ENCODE measurements around the gene GTF3C2.
A peak's percentile ranks its signal among the peaks of the same experiment; 100 is the strongest.

The GTF3C2 gene

GRCh38 chr2:27356382-27357181 lies at the start of gene GTF3C2:
Gene GTF3C2, minus strand, starts transcription at chr2:27356764. Its CDS starts 13,210 bp downstream, at chr2:27343554.
- H3K4me3 ChIP-seq (ENCODE audit: low read length): peak within 1 kb of the TSS; percentile 91
- TF ChIP-seq ZNF274 (IDR thresholded peaks at IDR 0.05; ENCODE audit: low read depth, low read length): no peak

DNA sequence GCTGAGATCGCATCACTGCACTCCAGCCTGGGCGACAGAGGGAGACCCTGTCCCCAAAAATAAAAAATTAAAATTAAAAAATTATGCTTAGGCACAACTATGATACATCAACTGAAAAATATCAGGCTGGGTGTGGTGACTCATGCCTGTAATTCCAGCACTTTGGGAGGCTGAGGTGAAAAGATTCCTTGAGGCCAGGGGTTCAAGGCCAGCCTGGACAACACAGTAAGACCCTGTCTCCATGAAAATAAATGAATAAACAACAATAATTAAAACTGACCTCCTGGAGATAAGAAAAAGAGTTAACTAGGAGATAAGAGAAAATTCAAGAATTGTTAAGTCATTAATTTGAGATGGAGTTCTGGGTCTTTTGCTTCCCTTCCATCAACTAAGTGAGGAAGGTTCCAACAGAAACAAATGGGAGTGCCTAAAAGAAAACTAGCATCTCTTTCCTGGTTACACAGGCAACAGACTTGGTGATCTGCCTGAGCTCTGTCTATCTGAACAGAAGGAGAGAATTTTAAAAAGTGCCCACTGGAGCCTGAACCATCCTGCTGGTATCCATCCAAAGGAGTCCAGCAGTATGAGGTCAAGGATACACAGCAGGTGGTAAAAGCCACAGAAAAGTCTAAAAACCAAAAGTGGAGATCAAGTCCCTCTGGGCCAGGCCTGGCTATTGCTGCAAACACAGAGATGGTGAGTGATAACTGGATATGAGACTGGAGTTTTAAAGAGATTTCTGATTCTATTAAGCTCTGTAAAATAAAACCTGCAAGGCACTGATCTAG lies 44.0 kb upstream of the GTF3C2 start:
- no peak overlapping the region for H3K4me3 ChIP-seq (ENCODE audit: low read length)
- no peak for TF ChIP-seq ZNF274 (IDR thresholded peaks at IDR 0.05; ENCODE audit: low read depth, low read length)

DNA sequence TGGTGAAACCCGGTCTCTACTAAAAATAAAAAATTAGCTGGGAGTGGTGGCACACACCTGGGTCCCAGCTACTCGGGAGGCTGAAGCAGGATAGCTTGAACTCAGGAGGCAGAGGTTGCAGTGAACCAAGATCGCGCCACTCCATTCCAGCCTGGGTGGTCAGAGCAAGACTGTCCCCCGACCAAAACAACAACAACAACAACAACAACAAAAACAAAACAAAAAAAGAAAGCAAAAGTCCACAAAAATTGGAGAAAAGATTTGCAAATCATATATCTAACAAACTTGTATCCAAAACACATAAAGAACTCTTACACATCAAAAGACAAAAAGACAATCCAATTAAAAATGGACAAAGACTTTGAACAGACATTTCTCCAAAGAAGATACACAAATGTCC lies 42.4 kb upstream of the GTF3C2 start:
- no peak overlapping the region for H3K4me3 ChIP-seq (ENCODE audit: low read length)
- TF ChIP-seq ZNF274 (IDR thresholded peaks at IDR 0.05; ENCODE audit: low read depth, low read length): no peak

DNA sequence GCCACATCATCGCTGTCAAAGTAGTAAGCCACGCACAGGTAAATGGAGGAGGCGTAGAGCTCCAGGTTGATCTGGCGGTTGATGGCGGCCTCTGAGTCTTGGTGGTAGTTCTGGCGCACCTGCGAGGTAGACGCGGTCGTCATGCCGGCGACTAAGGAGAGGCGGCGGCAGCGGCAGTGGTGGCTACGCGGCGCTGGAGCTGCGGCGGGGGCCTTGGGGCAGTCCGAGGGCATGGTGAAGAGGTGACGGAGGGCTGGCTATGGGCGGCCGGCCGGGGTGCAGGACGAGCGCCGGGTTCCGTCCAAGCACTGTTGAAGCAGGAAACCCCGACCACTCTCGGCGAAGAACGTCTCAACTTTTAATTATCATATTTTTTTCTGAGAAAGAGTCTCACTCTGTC lies 36.7 kb upstream of the GTF3C2 start:
- TF ChIP-seq ZNF274 (IDR thresholded peaks at IDR 0.05; ENCODE audit: low read depth, low read length): no peak
- no peak overlapping the region for H3K4me3 ChIP-seq (ENCODE audit: low read length)

- no peak overlapping the region for H3K4me3 ChIP-seq (ENCODE audit: low read length)
- no peak for TF ChIP-seq ZNF274 (IDR thresholded peaks at IDR 0.05; ENCODE audit: low read depth, low read length)
Observed at GRCh38 chr2:27390822-27391679, 34.5 kb upstream of the GTF3C2 start.

DNA sequence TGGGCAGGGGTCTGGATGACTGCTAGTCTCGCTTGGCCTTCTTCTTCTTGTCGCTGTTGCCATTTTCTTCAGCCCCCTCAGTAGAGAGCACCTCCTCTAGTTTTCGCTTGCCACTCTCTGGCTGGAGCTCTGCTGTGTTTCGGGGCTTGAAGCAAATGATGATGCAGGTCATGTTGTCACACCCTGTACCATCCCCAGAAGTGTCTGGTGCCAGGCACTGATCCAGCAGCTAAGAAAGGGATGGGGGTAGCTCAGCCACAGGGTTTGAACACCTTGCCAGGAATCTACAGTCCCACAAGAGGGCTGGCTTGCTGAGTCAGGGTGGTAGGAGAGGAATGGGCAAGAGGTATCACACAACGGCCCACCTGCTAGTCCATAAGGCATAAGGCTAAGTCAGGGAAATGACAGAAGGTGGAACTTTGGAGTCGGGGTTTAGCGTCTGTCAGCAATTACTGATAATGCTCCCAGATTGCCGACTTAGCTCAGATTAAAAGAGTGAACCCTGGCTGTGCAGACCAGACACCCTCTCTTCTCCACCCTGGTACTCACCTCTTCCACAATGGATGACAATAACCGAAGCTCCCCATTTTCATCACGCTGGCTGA lies 25.1 kb upstream of the GTF3C2 start:
- H3K4me3 ChIP-seq (ENCODE audit: low read length): no peak overlapping the region
- TF ChIP-seq ZNF274 (IDR thresholded peaks at IDR 0.05; ENCODE audit: low read depth, low read length): no peak

DNA sequence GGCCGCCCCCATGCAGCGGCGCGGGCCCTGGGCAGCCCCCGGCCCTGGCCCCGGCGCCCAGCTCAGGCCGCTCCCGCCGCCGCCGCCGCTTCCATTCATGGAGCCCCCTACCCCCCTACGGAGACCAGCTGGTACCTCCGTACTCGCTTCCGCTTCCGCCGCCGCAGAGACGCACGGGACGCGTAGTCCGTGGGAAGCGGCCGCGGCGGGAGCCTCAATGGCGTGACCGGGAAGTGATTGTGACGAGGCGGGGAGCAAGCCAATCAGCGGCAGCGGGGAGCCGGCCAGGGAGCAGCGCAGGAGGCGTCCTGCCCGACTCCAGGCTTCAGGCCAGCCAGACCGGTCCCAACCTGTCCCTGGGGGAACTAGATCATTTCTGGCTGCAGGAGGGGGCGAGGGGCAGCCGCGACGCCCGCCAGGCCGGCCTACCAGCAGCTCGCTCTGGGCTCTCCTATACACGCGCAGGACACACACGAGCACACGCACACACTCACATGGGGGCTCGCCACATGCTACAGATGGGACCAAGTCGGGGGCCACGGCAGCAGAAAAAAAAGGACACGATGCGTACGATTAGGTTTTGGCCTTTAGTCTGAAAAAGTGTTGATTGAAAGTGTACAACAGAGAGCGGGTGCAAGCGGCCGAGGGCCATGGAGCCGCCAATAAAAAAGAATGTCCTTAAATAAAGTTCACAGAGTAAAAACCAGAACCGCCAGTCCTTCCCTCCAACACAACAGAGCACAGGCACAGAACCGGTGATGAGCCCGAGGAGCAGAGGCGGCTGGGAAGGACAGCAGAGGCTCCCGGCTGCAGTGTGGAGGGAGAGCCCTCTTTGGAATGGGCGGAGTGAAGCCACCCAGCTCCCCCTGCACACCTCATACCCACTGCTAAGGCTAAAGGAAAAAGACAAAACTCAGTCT lies 24.3 kb upstream of the GTF3C2 start, which contains the start of gene ZNF513:
Gene ZNF513, minus strand, starts transcription at position 109 of the 920 bp plus-strand sequence. CDS start 208 bp downstream, outside the sequence.
- no peak for TF ChIP-seq ZNF274 (IDR thresholded peaks at IDR 0.05; ENCODE audit: low read depth, low read length)
- peak within 1 kb of the TSS; percentile 87 for H3K4me3 ChIP-seq (ENCODE audit: low read length)

DNA sequence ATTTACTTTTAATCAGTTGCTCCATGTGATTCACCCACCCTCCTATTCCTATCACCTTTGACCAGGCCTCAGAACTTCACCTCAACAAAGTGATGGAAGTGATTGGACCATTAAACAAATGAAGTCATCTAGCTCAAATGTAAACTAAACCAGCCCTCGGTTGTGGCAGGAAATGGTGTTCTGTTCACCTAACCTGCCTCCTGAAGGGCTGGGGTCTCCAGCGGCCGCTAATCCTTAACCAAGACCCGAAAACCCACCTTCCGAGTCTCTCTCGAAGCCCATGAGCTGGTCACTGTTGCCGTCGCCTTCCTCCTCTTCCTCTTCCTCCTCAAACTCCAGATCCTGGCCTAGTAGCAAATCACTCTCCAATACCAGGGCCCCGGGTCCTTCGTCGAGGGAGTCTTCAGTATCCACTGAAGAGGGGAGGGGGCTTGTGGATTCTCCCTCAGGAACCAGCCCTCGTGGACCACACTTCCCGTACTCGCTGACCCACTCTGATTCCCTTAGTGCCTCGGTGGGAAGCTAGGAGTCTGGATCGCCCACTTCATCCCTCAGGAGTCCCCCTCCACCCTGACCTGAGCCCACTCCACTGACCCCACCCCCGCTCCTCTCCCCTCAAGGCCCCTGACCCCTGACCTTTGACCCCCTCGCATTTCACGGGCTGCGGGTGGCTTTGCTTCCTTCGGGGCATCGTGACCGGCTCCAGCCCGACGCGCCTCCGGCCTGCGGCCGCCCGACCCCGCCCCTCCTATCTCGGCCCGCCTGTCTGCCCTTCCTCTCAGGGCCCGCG lies 23.5 kb upstream of the GTF3C2 start:
- peak overlapping the region; percentile 87 for H3K4me3 ChIP-seq (ENCODE audit: low read length)
- TF ChIP-seq ZNF274 (IDR thresholded peaks at IDR 0.05; ENCODE audit: low read depth, low read length): no peak

- no peak for TF ChIP-seq ZNF274 (IDR thresholded peaks at IDR 0.05; ENCODE audit: low read depth, low read length)
- H3K4me3 ChIP-seq (ENCODE audit: low read length): peak overlapping the region; percentile 87
Observed at GRCh38 chr2:27379383-27379835, 22.8 kb upstream of the GTF3C2 start.

DNA sequence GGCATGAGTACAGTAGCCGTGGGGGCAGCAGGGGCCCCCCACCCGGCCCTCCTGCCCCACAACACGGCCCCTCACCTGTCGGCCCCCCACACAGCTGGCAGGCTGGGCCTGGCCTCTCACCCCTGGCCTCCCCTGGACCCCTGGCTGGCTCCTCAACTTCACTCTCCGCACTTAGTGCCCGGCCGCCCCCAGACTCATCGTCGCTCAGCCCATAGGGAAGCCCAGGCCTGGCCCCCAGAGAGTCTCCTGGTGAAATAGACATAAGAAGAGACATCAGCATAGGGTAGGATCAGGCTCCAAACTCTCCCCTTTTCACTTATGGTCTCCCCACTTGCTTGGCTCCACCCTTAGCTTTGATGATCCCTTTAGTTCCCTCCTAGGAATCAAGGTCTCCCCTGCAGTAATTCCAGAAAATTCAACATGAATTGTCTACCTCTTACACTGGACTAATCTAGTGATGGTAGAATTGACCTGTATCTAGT lies 22.3 kb upstream of the GTF3C2 start:
- TF ChIP-seq ZNF274 (IDR thresholded peaks at IDR 0.05; ENCODE audit: low read depth, low read length): no peak
- H3K4me3 ChIP-seq (ENCODE audit: low read length): no peak overlapping the region

DNA sequence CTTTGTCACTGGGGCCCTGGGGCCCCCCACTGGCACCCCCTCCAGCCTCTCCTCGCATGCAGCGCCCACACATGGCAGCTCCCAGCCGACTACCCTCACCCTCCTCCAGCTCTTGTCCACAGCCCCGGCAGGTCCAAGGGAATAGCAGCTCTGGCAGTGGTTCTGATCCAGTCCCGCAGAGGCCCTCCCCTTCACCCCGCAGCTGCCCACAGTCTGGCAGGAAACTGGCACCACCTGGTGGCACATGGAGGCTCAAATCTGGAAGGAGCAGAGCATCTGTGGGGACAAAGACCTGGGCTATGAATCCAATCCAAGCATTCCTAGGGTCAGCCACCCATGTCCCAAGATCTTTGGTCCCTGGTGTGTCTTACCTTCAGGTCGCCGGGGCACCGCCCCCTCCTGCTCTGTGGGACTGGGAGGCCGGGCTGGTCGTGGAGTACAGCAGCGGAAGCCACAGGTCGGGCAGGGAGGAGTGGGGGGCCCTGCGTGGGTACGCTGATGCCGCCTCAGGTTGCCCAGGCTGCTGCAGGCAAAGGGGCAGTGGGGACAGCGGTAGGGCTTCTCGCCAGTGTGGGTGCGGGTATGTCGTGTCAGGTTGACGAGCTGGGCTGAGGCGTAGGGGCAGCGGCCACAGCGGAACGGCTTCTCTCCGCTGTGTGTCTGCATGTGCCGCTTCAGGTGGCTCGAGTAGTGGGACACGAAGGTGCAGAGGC lies 21.7 kb upstream of the GTF3C2 start:
- H3K4me3 ChIP-seq (ENCODE audit: low read length): no peak overlapping the region
- TF ChIP-seq ZNF274 (IDR thresholded peaks at IDR 0.05; ENCODE audit: low read depth, low read length): no peak
